Measurements from ENCODE around the gene KAZN. TPM values are rescaled to one million over a fixed set of nuclear protein-coding genes. Genes with fewer than 3 reads are reported as not detected.

Gene KAZN
- total and polyA plus RNA-seq, 11 donors, result 0.65 to 6.5 (median 2.3) TPM

GRCh38 chr1:14954930-14955329 is 356.4 kb downstream of the KAZN start:
- intact Hi-C loops (cut with DNase I), result no loop called here
- Histone ChIP-seq H3K27me3 (no peaks in the 10 kb centered on the region), H3K27ac (no peak overlapping the region), H3K36me3 (no peaks in the 10 kb centered on the region), H3K9me3 (peaks cover 0 to 11% (median 2%) of the 10 kb centered on the region in 12 donors), H3K4me3 (no peak overlapping the region), H3K4me1 (peaks cover 0 to 21% (median 0%) of the 10 kb centered on the region in 12 donors)
- no peak for ATAC-seq
- 93 to 96% (median 94%) methylated on average over 9 to 10 of the region's 10 CpGs for WGBS, 4 donors
- no peak for DNase-seq
- TF ChIP-seq, protein P1, sequence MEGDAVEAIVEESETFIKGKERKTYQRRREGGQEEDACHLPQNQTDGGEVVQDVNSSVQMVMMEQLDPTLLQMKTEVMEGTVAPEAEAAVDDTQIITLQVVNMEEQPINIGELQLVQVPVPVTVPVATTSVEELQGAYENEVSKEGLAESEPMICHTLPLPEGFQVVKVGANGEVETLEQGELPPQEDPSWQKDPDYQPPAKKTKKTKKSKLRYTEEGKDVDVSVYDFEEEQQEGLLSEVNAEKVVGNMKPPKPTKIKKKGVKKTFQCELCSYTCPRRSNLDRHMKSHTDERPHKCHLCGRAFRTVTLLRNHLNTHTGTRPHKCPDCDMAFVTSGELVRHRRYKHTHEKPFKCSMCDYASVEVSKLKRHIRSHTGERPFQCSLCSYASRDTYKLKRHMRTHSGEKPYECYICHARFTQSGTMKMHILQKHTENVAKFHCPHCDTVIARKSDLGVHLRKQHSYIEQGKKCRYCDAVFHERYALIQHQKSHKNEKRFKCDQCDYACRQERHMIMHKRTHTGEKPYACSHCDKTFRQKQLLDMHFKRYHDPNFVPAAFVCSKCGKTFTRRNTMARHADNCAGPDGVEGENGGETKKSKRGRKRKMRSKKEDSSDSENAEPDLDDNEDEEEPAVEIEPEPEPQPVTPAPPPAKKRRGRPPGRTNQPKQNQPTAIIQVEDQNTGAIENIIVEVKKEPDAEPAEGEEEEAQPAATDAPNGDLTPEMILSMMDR (IDR thresholded peaks at IDR 0.05), result no peak
- TF ChIP-seq POLR2A (IDR thresholded peaks at IDR 0.05), result no peak

- no peak overlapping the region for H3K4me3 ChIP-seq
- H3K27ac ChIP-seq, result no peak overlapping the region
- peaks cover 0 to 21% (median 0%) of the 10 kb centered on the region in 12 donors for H3K4me1 ChIP-seq
- no peak for ATAC-seq
- peaks cover 0 to 11% (median 2%) of the 10 kb centered on the region in 12 donors for H3K9me3 ChIP-seq
- WGBS, 4 donors, result 95 to 100% (median 99%) methylated on average over 3 to 5 of the region's 5 CpGs
- no peaks in the 10 kb centered on the region for H3K27me3 ChIP-seq
- no peaks in the 10 kb centered on the region for H3K36me3 ChIP-seq
- intact Hi-C loops (cut with DNase I), result no loop called here
- TF ChIP-seq, protein P1 (IDR thresholded peaks at IDR 0.05), result no peak
- no peak for TF ChIP-seq POLR2A (IDR thresholded peaks at IDR 0.05)
- DNase-seq, result no peak
Observed at GRCh38 chr1:14955402-14955801, 356.9 kb downstream of the KAZN start.

DNA sequence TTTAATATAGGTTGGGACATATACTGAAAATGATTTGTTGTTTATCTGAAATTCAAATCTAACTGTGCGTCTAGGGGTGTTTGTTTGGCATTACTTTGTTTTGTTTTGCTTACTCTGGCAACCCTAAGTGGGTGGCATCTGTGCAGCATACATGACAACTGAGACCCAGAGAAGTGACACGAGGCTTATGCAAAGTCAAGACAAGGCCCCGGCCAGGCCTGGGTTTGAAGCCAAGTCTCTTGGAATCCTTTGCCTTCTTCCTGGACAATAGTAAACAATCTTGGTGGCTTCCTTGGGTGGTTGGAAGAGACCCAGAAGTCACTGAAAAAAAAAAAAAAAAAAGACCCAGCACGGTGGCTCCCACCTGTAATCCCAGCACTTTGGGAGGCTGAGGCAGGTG is 357.5 kb downstream of the KAZN start:
- 29 to 34% (median 33%) methylated on average over 4 of the region's 4 CpGs for WGBS, 4 donors
- ATAC-seq, result no peak
- Histone ChIP-seq H3K9me3 (peaks cover 0 to 11% (median 2%) of the 10 kb centered on the region in 12 donors), H3K27me3 (no peaks in the 10 kb centered on the region), H3K27ac (no peak overlapping the region), H3K36me3 (peaks cover 0 to 4% (median 0%) of the 10 kb centered on the region in 9 donors), H3K4me3 (no peak overlapping the region), H3K4me1 (peaks cover 0 to 21% (median 0%) of the 10 kb centered on the region in 12 donors)
- intact Hi-C loops (cut with DNase I), result no loop called here
- no peak for DNase-seq
- TF ChIP-seq, protein P1 (IDR thresholded peaks at IDR 0.05), result no peak
- no peak for TF ChIP-seq POLR2A (IDR thresholded peaks at IDR 0.05)

GRCh38 chr1:14956579-14957195 is 358.2 kb downstream of the KAZN start:
- no peak for DNase-seq
- Histone ChIP-seq H3K27ac (no peak overlapping the region), H3K36me3 (peaks cover 0 to 7% (median 0%) of the 10 kb centered on the region in 9 donors), H3K4me1 (peaks cover 0 to 21% (median 0%) of the 10 kb centered on the region in 12 donors), H3K27me3 (no peaks in the 10 kb centered on the region), H3K4me3 (no peak overlapping the region), H3K9me3 (peaks cover 0 to 11% (median 2%) of the 10 kb centered on the region in 12 donors)
- TF ChIP-seq POLR2A (IDR thresholded peaks at IDR 0.05), result no peak
- TF ChIP-seq, protein P1 (IDR thresholded peaks at IDR 0.05), result no peak
- 61 to 66% (median 64%) methylated on average over 11 of the region's 11 CpGs for WGBS, 4 donors
- ATAC-seq, result no peak
- intact Hi-C loops (cut with DNase I), result no loop called here
